GM06990 (cell line): ENCODE results near the gene PHF14.

Experiments
- DNase-seq: peaks from one replicate; pipeline ENCODE4 v3.0.0-alpha.2; 2011; ENCODE audit not compliant: insufficient read length; ENCODE audit errors: extremely low read depth
- H3K27me3 ChIP-seq: replicated peaks from 2 replicates; pipeline ENCODE4 v1.6.0; 2011; ENCODE audit warnings: low read length; ENCODE audit not compliant: control insufficient read depth, insufficient read depth
- H3K36me3 ChIP-seq: 2 replicates; pipeline ENCODE4 v1.5.1; 2011; ENCODE audit warnings: low read length; ENCODE audit not compliant: control insufficient read depth, insufficient read depth
- H3K4me3 ChIP-seq: replicated peaks from 2 replicates; pipeline ENCODE4 v1.5.1; 2011; ENCODE audit warnings: low read depth, mild to moderate bottlenecking, control low read depth, low read length
- CTCF ChIP-seq: IDR thresholded peaks from 2 replicates; pipeline ENCODE4 v1.5.1; 2011; ENCODE audit warnings: low read length, control low read depth, mild to moderate bottlenecking, inconsistent platforms; ENCODE audit not compliant: insufficient read depth, poor library complexity, severe bottlenecking

The PHF14 gene

DNA sequence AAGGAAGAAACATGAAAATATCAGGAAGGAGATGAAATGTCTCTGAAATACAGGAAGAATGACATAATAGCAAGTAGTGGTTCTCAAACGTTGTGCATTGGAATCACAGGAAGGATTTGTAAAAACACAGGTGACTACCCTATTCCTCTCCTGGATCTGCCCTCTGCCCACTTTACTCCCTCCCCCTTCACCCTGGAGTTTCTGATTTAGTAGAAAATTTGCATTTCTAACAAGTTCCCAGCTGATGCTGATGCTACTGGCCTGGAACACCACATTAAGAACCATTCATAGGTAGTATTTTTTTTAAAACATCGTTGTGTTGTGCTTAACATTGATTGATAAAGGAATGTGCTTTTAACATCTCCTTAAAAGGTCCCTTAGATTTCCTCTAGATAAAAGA lies 130.9 kb downstream of the PHF14 start:
- TF ChIP-seq CTCF, result no peak
- Histone ChIP-seq H3K36me3 (no peaks in the 10 kb centered on the region), H3K27me3 (no peaks in the 10 kb centered on the region), H3K4me3 (no peak overlapping the region)
- DNase-seq, result no peak

DNA sequence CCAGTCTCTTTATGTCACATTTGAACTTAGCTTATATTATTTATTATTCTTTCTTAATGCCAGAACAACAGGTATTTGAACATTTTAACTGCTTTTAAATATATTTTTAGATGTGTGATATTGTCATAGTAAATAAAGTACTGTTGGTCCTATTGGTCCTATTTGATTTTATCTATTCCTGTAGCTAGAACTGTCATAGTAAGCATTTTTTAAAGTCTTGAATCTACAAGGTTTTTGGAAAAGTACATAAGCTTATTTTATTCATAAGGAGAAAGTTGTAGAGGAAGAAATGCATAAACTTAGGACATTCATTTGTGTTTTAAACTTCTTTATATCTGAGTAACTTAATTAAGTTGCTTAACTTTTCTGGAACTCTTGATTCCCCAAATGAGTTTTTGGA lies 136.0 kb downstream of the PHF14 start:
- no peak for DNase-seq

GRCh38 chr7:11120068-11120664 lies 146.5 kb downstream of the PHF14 start:
- Histone ChIP-seq H3K27me3 (no peaks in the 10 kb centered on the region), H3K36me3 (no peaks in the 10 kb centered on the region), H3K4me3 (no peak overlapping the region)
- peak; percentile 6 for DNase-seq
- no peak for TF ChIP-seq CTCF

More for the DNA sequence above, 136.0 kb downstream of the PHF14 start:
- Histone ChIP-seq H3K4me3 (no peak overlapping the region), H3K27me3 (no peaks in the 10 kb centered on the region), H3K36me3 (no peaks in the 10 kb centered on the region)
- no peak for TF ChIP-seq CTCF

DNA sequence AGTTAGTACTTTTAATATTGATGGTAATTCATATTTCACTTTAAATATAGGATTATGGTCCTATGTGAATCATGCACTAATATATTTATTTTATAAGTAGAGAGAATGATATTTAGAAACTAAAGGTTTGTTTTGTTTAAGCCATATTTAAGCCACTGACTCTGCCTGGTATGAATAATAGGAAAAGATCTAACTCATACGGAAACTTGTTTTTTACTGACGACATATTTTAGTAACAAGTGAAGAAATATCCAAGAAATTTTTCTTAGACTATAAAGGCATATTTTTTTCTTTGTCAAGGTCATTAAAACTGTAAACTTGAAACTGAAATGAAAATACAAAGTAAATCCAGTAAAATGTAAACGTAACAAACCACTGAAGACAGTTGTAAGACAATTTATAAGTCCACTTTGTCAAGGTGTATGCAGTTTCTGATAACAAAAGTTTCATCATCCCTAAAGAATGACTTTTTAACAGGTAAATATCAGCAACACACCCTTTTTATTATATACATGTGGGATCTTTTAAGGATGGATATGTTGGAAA lies 147.1 kb downstream of the PHF14 start:
- TF ChIP-seq CTCF, result no peak
- peak; percentile 14 for DNase-seq
- Histone ChIP-seq H3K27me3 (no peaks in the 10 kb centered on the region), H3K4me3 (no peak overlapping the region), H3K36me3 (no peaks in the 10 kb centered on the region)

DNA sequence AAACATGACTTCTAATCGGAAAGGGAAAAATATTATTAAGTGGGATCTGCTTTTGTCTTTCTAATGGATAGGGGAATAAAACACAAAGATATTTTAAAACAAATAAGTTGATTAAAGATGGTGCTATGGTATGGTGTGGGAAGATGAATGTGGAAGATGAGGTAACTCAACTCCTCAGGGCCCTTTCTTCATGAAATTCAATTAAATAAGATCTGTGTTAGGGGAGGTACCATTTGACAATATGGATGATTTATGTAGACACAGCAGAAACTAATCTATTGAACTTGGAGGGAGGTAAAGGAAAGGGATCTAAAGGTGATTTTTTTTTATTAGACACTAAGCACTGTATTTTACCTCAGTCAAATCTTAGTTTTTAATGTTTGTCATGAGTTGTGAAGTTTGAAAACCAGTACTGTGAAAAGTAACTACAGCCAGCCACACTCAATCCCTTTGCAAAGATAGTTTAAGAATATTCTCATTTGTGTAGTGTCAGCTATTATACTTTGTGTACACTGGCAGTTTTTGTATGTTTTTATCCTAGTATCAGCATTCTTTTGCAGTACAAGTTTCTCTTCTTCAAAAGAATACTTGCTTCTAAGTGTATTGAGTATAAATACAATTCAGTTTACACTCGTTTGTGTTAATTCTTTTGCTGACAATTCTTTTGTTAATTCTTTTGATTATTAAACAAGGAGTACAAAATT lies 151.3 kb downstream of the PHF14 start:
- DNase-seq, result no peak
- Histone ChIP-seq H3K36me3 (no peaks in the 10 kb centered on the region), H3K27me3 (no peaks in the 10 kb centered on the region), H3K4me3 (no peak overlapping the region)
- TF ChIP-seq CTCF, result no peak
